ENCODE results near the gene RFFL. TPM values are rescaled to one million over a fixed set of nuclear protein-coding genes. Genes with fewer than 3 reads are reported as not detected.

Gene RFFL
- total RNA-seq, 1 experiment from 2014 or later = 40.3 TPM

- Histone ChIP-seq H3K27me3 (ENCODE audit: insufficient read depth, low read length) (no peaks in the 10 kb centered on the region), H3K4me1 (ENCODE audit: control insufficient read depth in 1 of 2, insufficient read depth in 2 of 2, low read length in 2 of 2) (peaks cover 39 to 61% of the 10 kb centered on the region in 2 experiments), H2AFZ (ENCODE audit: low read depth, low read length, poor library complexity, severe bottlenecking) (no peak overlapping the region), H3K79me2 (ENCODE audit: insufficient read depth, low read length) (peaks cover 45% of the 10 kb centered on the region), H3K9me3 (ENCODE audit: control insufficient read depth in 1 of 2, insufficient read depth in 1 of 2, low read depth in 1 of 2, low read length in 2 of 2) (no peaks in the 10 kb centered on the region), H3K4me3 (replicated peaks in 1 of 2; ENCODE audit: low read depth in 1 of 2, low read length in 2 of 2) (no peak overlapping the region), H3K27ac (ENCODE audit: low read depth, low read length) (peak overlapping the region; percentile 92; the same call in 1 of the 2 replicates), H3K36me3 (ENCODE audit: control insufficient read depth in 1 of 2, insufficient read depth in 2 of 2, low read length in 2 of 2) (0 out of 4 replicates have a peak, but pooled peaks cover 0 to 3% of the 10 kb centered on the region in 2 experiments), H4K20me1 (ENCODE audit: insufficient read depth) (no peaks in the 10 kb centered on the region), H3K4me2 (ENCODE audit: low read length) (peak overlapping the region; percentile 73), H3K9ac (ENCODE audit: low read length) (0 out of 2 replicates have a peak overlapping the region, but pooled peaks have one; percentile 66), H3K9me2 (ENCODE audit: insufficient read depth) (no peaks in the 10 kb centered on the region)
- no peak for ATAC-seq
- ChIA-PET RAD21 (ENCODE audit: low non-redundant PET in 1 of 2, low total read pairs in 2 of 2, uncharacterized antibody in 2 of 2, unreplicated experiment in 2 of 2) (no interaction called here), POLR2A (interaction anchor here (3.0 kb wide), 1 partner anchor 19 kb away, joined by 17 read pairs; no protein-coding TSS in a partner anchor), CTCF (no interaction called here)
- TF ChIP-seq EZH2 (IDR thresholded peaks at IDR 0.05) = no peak
- no peak for TF ChIP-seq ZNF274 (IDR thresholded peaks at IDR 0.05; ENCODE audit: low read depth, low read length)
- no peak for TF ChIP-seq POLR2AphosphoS5 (IDR thresholded peaks at IDR 0.05; ENCODE audit: low read depth, low read length)
- no peak for TF ChIP-seq ATF3 (IDR thresholded peaks at IDR 0.05)
- no peak for TF ChIP-seq TCF7L2 (IDR thresholded peaks at IDR 0.05; ENCODE audit: borderline replicate concordance, extremely low read depth, insufficient read depth, insufficient read length)
- no peak for TF ChIP-seq SIN3A (IDR thresholded peaks at IDR 0.05; ENCODE audit: low read depth)
- TF ChIP-seq EZH2phosphoT487 (IDR thresholded peaks at IDR 0.05; ENCODE audit: borderline replicate concordance) = no peak
- TF ChIP-seq RAD21 (IDR thresholded peaks at IDR 0.05; ENCODE audit: low read depth) = no peak
- no peak for TF ChIP-seq POLR2A (IDR thresholded peaks at IDR 0.05; ENCODE audit: borderline replicate concordance, extremely low read depth, insufficient read depth, insufficient read length)
- no peak for TF ChIP-seq JUND (IDR thresholded peaks at IDR 0.05)
- TF ChIP-seq, protein P1, sequence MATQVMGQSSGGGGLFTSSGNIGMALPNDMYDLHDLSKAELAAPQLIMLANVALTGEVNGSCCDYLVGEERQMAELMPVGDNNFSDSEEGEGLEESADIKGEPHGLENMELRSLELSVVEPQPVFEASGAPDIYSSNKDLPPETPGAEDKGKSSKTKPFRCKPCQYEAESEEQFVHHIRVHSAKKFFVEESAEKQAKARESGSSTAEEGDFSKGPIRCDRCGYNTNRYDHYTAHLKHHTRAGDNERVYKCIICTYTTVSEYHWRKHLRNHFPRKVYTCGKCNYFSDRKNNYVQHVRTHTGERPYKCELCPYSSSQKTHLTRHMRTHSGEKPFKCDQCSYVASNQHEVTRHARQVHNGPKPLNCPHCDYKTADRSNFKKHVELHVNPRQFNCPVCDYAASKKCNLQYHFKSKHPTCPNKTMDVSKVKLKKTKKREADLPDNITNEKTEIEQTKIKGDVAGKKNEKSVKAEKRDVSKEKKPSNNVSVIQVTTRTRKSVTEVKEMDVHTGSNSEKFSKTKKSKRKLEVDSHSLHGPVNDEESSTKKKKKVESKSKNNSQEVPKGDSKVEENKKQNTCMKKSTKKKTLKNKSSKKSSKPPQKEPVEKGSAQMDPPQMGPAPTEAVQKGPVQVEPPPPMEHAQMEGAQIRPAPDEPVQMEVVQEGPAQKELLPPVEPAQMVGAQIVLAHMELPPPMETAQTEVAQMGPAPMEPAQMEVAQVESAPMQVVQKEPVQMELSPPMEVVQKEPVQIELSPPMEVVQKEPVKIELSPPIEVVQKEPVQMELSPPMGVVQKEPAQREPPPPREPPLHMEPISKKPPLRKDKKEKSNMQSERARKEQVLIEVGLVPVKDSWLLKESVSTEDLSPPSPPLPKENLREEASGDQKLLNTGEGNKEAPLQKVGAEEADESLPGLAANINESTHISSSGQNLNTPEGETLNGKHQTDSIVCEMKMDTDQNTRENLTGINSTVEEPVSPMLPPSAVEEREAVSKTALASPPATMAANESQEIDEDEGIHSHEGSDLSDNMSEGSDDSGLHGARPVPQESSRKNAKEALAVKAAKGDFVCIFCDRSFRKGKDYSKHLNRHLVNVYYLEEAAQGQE (IDR thresholded peaks at IDR 0.05; ENCODE audit: low read depth) = no peak
- TF ChIP-seq ZFX (IDR thresholded peaks at IDR 0.05) = no peak
- TF ChIP-seq YY1 (IDR thresholded peaks at IDR 0.05; ENCODE audit: extremely low read depth, insufficient replicate concordance, low read depth, low read length) = no peak
- TF ChIP-seq ELF1 (IDR thresholded peaks at IDR 0.05; ENCODE audit: borderline replicate concordance, low read depth) = no peak
- no peak for TF ChIP-seq SP1 (IDR thresholded peaks at IDR 0.05; ENCODE audit: low read depth)
- no peak for TF ChIP-seq CBX3 (IDR thresholded peaks at IDR 0.05; ENCODE audit: low read depth)
- TF ChIP-seq, protein P2, sequence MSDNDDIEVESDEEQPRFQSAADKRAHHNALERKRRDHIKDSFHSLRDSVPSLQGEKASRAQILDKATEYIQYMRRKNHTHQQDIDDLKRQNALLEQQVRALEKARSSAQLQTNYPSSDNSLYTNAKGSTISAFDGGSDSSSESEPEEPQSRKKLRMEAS (IDR thresholded peaks at IDR 0.05) = no peak
- TF ChIP-seq FOSL1 (IDR thresholded peaks at IDR 0.05; ENCODE audit: low read depth) = no peak
- no TSS peak for BruUV-seq (replicated peaks)
- intact Hi-C loops (cut with micrococcal nuclease) = loop anchor here (2.0 kb wide), 1 partner anchor 26 kb away; no protein-coding TSS in a partner anchor
- DNase-seq (ENCODE audit: low read depth, low spot score) = no peak
Observed at GRCh38 chr17:35062308-35062707, 1.2 kb downstream of the RFFL start.

Data from HCT116 (cell line).